Activated CD8-positive, alpha-beta memory T cell treated with anti-CD3 and anti-CD28 coated beads, Interleukin-2, amount 50 U/mL, for 1 hour (primary cell): Measurements from ENCODE around the gene STARD13.

Experiments
- DNase-seq: peaks from one replicate; pipeline ENCODE4 v3.0.0-alpha.2; 2020; ENCODE audit errors: extremely low read depth

STARD13 gene

GRCh38 chr13:33092073-33092987 is 193.2 kb downstream of the STARD13 start:
- no peak for DNase-seq

- no peak for DNase-seq
These were observed 194.2 kb downstream of the STARD13 start for GRCh38 chr13:33091415-33091774.

GRCh38 chr13:33090755-33091414 is 194.7 kb downstream of the STARD13 start:
- DNase-seq = no peak

GRCh38 chr13:33089311-33089710 is 196.2 kb downstream of the STARD13 start:
- DNase-seq = no peak

GRCh38 chr13:33087790-33088189 is 197.8 kb downstream of the STARD13 start:
- DNase-seq = no peak

- no peak for DNase-seq
These were observed 198.5 kb downstream of the STARD13 start for GRCh38 chr13:33087091-33087490.

- DNase-seq = no peak
These were observed 202.5 kb downstream of the STARD13 start for GRCh38 chr13:33083054-33083453.

GRCh38 chr13:33081666-33082065 is 203.9 kb downstream of the STARD13 start:
- no peak for DNase-seq

GRCh38 chr13:33080972-33081590 is 204.5 kb downstream of the STARD13 start:
- no peak for DNase-seq

GRCh38 chr13:33079960-33080359 is 205.6 kb downstream of the STARD13 start:
- no peak for DNase-seq

GRCh38 chr13:33078263-33078662 is 207.3 kb downstream of the STARD13 start:
- no peak for DNase-seq

- DNase-seq = no peak
These were observed 209.3 kb downstream of the STARD13 start for GRCh38 chr13:33076001-33076992.

- no peak for DNase-seq
These were observed 212.2 kb downstream of the STARD13 start for GRCh38 chr13:33073338-33073737.

GRCh38 chr13:33072759-33073158 is 212.8 kb downstream of the STARD13 start:
- no peak for DNase-seq

GRCh38 chr13:33072282-33072681 is 213.3 kb downstream of the STARD13 start:
- DNase-seq = no peak

GRCh38 chr13:33070713-33071112 is 214.8 kb downstream of the STARD13 start:
- no peak for DNase-seq

- no peak for DNase-seq
These were observed 216.2 kb downstream of the STARD13 start for GRCh38 chr13:33069365-33069764.

- DNase-seq = no peak
These were observed 219.2 kb downstream of the STARD13 start for GRCh38 chr13:33066329-33066728.

GRCh38 chr13:33060815-33061214 is 224.7 kb downstream of the STARD13 start:
- no peak for DNase-seq

GRCh38 chr13:33058776-33059327 is 226.7 kb downstream of the STARD13 start:
- DNase-seq = no peak
